Activated T-cell treated with anti-CD3 and anti-CD28 coated beads, Interleukin-2, amount 50 U/mL, for 24 hours (primary cell): ENCODE results near the gene KIAA1755.

ENCODE experiments used
- DNase-seq: peaks from one replicate; pipeline ENCODE4 v3.0.0-alpha.2; 2020
- H3K27ac Mint-ChIP-seq: 2 replicates; pipeline ENCODE4 v1.8.0; 2020; ENCODE audit warnings: mild to moderate bottlenecking, mixed read lengths
- H3K27me3 Mint-ChIP-seq: 2 replicates; pipeline ENCODE4 v1.8.0; 2020; ENCODE audit warnings: mixed read lengths
- H3K36me3 Mint-ChIP-seq: 2 replicates; pipeline ENCODE4 v1.8.0; 2020; ENCODE audit warnings: low read depth, mixed read lengths
- H3K4me1 Mint-ChIP-seq: 2 replicates; pipeline ENCODE4 v1.8.0; 2020; ENCODE audit warnings: low read depth, mixed read lengths
- H3K4me3 Mint-ChIP-seq: 2 replicates; pipeline ENCODE4 v1.8.0; 2020; ENCODE audit warnings: mild to moderate bottlenecking, moderate library complexity, mixed read lengths
- H3K9me3 Mint-ChIP-seq: 2 replicates; pipeline ENCODE4 v1.8.0; 2020; ENCODE audit warnings: mixed read lengths

KIAA1755 gene

GRCh38 chr20:38227420-38228360, 32.8 kb downstream of the KIAA1755 start:
- no peaks in the 10 kb centered on the region for H3K36me3 Mint-ChIP-seq
- H3K27ac Mint-ChIP-seq = no peak overlapping the region
- no peak for DNase-seq
- no peaks in the 10 kb centered on the region for H3K4me1 Mint-ChIP-seq
- H3K27me3 Mint-ChIP-seq = peaks cover 10% of the 10 kb centered on the region
- H3K4me3 Mint-ChIP-seq = no peak overlapping the region
- no peaks in the 10 kb centered on the region for H3K9me3 Mint-ChIP-seq

DNA sequence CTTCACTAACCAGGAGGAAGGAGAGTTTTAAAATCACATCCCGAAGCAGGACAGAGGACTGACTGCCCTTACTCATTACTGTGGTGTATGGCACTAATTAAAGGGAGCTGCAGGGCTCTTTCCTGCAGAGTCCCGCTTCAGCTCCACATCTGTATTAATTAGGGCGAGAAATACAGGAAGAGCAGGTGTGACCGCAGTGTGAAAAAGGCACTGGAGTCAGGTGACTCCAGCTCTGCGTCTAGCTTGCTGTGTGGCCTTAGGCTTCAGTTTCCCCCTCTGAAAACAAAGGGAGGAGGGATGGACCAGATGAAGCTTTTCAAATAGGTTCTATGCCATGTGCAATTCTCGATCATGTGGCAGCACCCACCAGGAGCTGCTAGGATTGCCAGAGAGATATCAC, 34.0 kb downstream of the KIAA1755 start:
- H3K27ac Mint-ChIP-seq = no peak overlapping the region
- no peaks in the 10 kb centered on the region for H3K9me3 Mint-ChIP-seq
- no peaks in the 10 kb centered on the region for H3K4me1 Mint-ChIP-seq
- peaks cover 10% of the 10 kb centered on the region for H3K27me3 Mint-ChIP-seq
- no peak for DNase-seq
- no peak overlapping the region for H3K4me3 Mint-ChIP-seq
- H3K36me3 Mint-ChIP-seq = no peaks in the 10 kb centered on the region

- H3K27ac Mint-ChIP-seq = no peak overlapping the region
- peaks cover 8% of the 10 kb centered on the region for H3K27me3 Mint-ChIP-seq
- H3K4me3 Mint-ChIP-seq = no peak overlapping the region
- no peak for DNase-seq
- no peaks in the 10 kb centered on the region for H3K9me3 Mint-ChIP-seq
- H3K4me1 Mint-ChIP-seq = peaks cover 3% of the 10 kb centered on the region
- no peaks in the 10 kb centered on the region for H3K36me3 Mint-ChIP-seq
These were observed 34.7 kb downstream of the KIAA1755 start for GRCh38 chr20:38225900-38226263.

DNA sequence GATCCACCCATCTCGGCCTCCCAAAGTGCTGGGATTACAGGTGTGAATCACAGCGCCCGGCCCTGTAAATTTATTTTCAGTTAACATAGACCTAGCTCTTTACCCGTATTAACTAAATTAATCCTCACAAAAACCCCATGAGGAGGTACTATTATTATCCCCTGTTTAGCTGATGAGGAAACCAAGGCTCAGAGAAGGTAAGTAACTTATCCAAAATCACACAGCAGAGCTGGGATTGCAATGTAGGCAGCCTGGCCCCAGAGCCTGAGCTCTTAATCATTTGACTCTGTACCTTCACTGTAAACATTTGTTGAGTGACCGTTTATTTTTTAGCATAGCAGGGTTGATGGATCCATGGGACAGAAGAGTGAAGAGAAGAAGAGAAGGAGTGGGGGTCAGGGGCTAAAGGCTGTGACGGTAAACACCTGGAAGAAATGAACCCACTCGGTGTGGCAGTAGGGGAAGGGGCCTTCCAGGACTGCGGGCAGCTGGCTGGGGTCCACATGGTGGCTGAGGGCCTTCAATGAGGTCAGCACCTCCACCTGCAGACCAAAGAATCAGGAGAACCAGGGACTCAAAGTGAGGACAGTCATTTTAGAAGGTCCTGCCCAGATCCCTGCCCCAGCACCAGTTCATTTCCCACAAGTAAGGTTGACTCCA, 35.2 kb downstream of the KIAA1755 start:
- Mint-ChIP-seq H3K27me3 (peaks cover 6% of the 10 kb centered on the region), H3K9me3 (no peaks in the 10 kb centered on the region), H3K27ac (no peak overlapping the region), H3K4me1 (peaks cover 4% of the 10 kb centered on the region), H3K4me3 (no peak overlapping the region), H3K36me3 (no peaks in the 10 kb centered on the region)
- DNase-seq = no peak

GRCh38 chr20:38224531-38224930, 36.0 kb downstream of the KIAA1755 start:
- H3K9me3 Mint-ChIP-seq = no peaks in the 10 kb centered on the region
- H3K27me3 Mint-ChIP-seq = peaks cover 3% of the 10 kb centered on the region
- H3K27ac Mint-ChIP-seq = no peak overlapping the region
- DNase-seq = no peak
- no peaks in the 10 kb centered on the region for H3K36me3 Mint-ChIP-seq
- H3K4me1 Mint-ChIP-seq = peaks cover 4% of the 10 kb centered on the region
- no peak overlapping the region for H3K4me3 Mint-ChIP-seq

GRCh38 chr20:38223743-38224100, 36.8 kb downstream of the KIAA1755 start:
- H3K27ac Mint-ChIP-seq = no peak overlapping the region
- H3K36me3 Mint-ChIP-seq = no peaks in the 10 kb centered on the region
- H3K4me1 Mint-ChIP-seq = peaks cover 4% of the 10 kb centered on the region
- H3K4me3 Mint-ChIP-seq = no peak overlapping the region
- no peaks in the 10 kb centered on the region for H3K9me3 Mint-ChIP-seq
- H3K27me3 Mint-ChIP-seq = peaks cover 3% of the 10 kb centered on the region
- no peak for DNase-seq

DNA sequence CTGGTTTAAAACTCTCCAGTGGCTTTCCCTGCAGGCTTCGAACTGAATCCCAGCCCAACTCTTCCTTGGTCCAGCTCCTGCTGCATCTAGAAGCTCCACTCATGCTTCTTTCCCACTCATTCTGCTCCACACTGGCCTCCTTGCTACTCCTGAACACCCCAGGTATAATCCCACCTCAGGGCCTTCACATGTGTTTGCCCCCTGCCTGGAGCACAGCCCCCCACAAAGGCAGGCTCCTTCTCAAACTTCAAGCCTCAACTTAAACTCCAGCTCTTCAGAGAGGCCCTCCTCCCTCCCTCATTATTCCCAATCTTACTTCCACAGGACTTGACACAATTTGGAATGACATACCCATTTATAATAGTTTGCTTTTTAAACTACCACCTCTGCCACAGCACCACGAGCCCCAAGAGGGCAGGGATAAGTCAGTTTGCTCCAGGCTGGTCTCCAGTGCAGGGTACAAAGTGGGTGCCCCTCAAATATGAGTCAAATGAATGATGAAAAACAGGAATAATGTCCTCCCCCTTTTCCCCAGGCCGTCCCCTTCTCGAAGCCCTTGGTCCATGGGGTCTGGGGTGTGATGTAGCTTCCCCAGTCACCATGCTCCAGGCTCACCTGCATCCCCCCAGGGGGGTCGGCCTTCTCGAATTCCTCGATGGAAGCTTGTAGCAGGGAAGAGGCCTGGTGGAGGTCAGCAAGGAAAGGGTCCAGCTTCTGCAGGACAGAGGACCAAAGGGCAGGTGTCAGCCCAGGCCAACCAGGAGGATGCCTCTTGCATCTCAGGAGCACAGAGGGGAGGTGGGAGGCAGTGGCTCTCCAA, 37.4 kb downstream of the KIAA1755 start:
- Mint-ChIP-seq H3K27me3 (peaks cover 3% of the 10 kb centered on the region), H3K9me3 (no peaks in the 10 kb centered on the region), H3K36me3 (no peaks in the 10 kb centered on the region), H3K4me3 (no peak overlapping the region), H3K4me1 (peaks cover 4% of the 10 kb centered on the region), H3K27ac (no peak overlapping the region)
- no peak for DNase-seq

DNA sequence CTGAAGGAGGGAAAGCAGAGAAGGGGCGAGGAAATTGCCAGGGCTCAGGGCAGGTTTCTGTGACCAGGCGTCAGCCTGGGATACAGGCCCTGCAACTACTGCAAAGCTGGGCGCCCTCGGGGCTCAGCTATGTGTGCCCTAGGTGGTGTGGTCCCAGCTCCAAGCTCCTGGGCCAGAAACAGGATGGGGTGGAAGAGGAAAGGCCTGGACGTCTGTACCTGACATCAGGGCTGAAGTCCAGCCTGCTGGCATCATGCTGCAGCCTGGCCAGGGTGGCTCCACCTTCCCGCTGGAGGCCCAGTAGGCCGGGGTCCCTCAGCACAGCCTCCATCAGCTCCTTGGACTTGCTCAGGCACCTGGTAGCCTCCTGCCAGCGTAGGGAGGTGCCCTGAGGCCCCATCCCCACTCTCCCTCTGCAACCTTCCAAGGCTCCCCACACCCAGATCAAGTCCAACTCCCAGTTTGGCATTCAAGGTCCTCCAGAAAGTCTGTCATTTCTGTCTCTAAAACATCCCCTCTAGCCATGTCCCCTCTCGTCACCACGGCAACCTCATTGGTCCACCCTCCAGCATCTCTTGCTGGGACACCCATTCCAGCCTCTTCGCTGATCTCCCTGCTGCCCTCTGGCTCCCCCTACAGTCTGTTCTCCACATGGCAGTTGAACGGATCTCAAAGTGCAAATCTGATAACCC, 38.2 kb downstream of the KIAA1755 start:
- DNase-seq = peak; percentile 70
- peaks cover 4% of the 10 kb centered on the region for H3K4me1 Mint-ChIP-seq
- no peak overlapping the region for H3K4me3 Mint-ChIP-seq
- H3K27me3 Mint-ChIP-seq = peaks cover 3% of the 10 kb centered on the region
- no peaks in the 10 kb centered on the region for H3K36me3 Mint-ChIP-seq
- H3K27ac Mint-ChIP-seq = no peak overlapping the region
- no peaks in the 10 kb centered on the region for H3K9me3 Mint-ChIP-seq

- DNase-seq = peak; percentile 85
- peaks cover 4% of the 10 kb centered on the region for H3K4me1 Mint-ChIP-seq
- no peaks in the 10 kb centered on the region for H3K9me3 Mint-ChIP-seq
- peaks cover 3% of the 10 kb centered on the region for H3K27me3 Mint-ChIP-seq
- no peaks in the 10 kb centered on the region for H3K36me3 Mint-ChIP-seq
- no peak overlapping the region for H3K27ac Mint-ChIP-seq
- no peak overlapping the region for H3K4me3 Mint-ChIP-seq
These were observed 39.4 kb downstream of the KIAA1755 start for GRCh38 chr20:38221119-38221589.

- no peak for DNase-seq
- Mint-ChIP-seq H3K27ac (no peak overlapping the region), H3K4me3 (no peak overlapping the region), H3K4me1 (peaks cover 4% of the 10 kb centered on the region), H3K36me3 (no peaks in the 10 kb centered on the region), H3K27me3 (peaks cover 3% of the 10 kb centered on the region), H3K9me3 (no peaks in the 10 kb centered on the region)
These were observed 39.9 kb downstream of the KIAA1755 start for GRCh38 chr20:38220587-38221118.

DNA sequence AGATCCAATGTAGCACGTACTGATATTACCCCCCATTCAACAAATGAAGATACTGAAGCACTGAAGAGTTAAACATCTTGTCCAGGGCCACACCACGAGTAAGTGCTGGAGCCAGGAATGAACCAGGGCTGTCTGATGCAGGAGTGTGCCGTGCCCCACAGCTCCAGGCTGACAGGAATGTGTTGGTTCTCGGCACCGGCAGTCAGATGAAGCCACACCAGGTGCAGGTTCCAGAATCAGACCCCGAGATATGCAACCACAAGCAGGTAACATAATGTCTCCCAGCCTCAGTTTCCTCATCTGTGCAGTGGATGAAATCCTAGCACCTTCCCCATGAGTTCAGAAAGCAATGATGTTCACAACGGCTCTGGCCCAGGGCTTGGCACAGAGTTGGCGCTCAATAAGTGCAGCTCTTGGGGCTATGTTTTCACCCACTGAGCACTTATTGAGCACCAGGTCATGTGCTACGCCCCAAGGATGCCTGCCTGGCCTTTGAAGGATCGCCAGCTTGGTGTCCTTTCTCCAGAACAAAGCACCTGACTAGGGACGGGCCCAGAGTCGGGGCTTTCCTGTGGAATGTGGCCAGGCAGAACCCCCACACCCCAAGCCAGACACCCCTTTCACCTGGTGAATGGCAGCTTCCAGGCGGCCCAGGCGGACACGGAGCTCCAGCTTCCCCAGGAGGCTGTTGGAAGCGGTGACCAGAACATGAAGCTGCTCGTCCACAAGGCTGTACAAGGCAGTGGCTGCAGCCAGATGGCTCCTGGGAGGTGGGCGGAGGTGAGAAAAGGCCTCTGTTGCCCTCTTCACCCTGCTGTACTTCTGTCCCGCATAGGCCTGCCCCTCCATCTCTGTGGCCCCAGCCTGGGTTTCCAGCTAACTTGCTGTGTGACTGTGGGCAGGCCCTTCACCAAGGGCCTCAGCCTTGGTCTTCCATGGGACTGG, 41.3 kb downstream of the KIAA1755 start:
- peaks cover 4% of the 10 kb centered on the region for H3K4me1 Mint-ChIP-seq
- no peak for DNase-seq
- peaks cover 3% of the 10 kb centered on the region for H3K27me3 Mint-ChIP-seq
- H3K27ac Mint-ChIP-seq = no peak overlapping the region
- no peak overlapping the region for H3K4me3 Mint-ChIP-seq
- no peaks in the 10 kb centered on the region for H3K36me3 Mint-ChIP-seq
- H3K9me3 Mint-ChIP-seq = no peaks in the 10 kb centered on the region

GRCh38 chr20:38218566-38218885, 42.0 kb downstream of the KIAA1755 start:
- Mint-ChIP-seq H3K9me3 (no peaks in the 10 kb centered on the region), H3K27ac (no peak overlapping the region), H3K36me3 (no peaks in the 10 kb centered on the region), H3K27me3 (peaks cover 3% of the 10 kb centered on the region), H3K4me1 (peaks cover 4% of the 10 kb centered on the region), H3K4me3 (no peak overlapping the region)
- no peak for DNase-seq

DNA sequence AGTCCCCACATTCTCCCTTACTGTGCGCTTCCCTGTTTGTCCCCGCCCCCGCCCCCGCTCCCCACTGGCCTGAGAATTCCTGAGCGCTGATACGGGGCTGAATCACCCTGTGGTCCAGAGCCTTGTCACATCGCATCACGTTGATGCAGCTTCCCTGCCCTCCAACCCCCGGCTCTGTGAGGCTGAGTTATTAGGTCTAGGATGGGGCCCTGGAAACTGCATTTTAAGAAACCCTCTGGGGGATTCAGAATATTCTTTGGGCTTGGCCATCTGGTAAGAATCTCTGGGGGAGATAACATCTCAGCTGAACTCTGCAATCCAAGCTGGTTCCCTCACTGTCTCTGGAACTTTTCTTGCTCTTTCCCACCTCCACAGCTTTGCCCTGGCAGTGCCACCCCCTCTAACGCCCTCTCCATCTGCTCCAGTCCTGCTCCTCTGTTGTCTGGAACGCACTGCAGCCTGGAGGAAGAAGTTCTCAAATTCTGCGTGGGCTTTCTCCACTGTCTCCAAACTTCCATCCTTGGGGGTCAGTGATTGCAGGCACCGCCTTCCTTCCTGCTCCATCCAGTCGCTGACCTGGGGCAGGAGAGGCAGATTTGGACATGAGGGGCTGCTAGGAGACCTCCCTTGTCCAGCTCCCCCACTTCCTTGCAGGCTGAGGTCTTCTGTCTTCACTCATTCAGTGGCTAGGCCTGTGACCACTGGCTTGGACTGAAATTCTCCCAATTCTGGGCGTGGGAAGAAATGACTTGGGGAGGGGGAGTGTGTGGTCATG, 42.6 kb downstream of the KIAA1755 start:
- peaks cover 4% of the 10 kb centered on the region for H3K4me1 Mint-ChIP-seq
- no peaks in the 10 kb centered on the region for H3K36me3 Mint-ChIP-seq
- H3K27me3 Mint-ChIP-seq = peaks cover 3% of the 10 kb centered on the region
- no peak overlapping the region for H3K27ac Mint-ChIP-seq
- no peak overlapping the region for H3K4me3 Mint-ChIP-seq
- no peak for DNase-seq
- H3K9me3 Mint-ChIP-seq = no peaks in the 10 kb centered on the region
